NOMO-1 (cell line): Measurements from ENCODE around the gene PROC.
"Not testable (repeated sequence)": the region's sequence is repeated elsewhere in the genome, so short reads cannot be mapped to it uniquely, and the experiment has no call there.

ENCODE experiments used
- DNase-seq, 2 experiments: peaks; one replicate each; lab custom pipeline; 2025; ENCODE audit not compliant: unreplicated experiment in 2 of 2; lab: John Stamatoyannopoulos, UW

The PROC gene

GRCh38 chr2:127392828-127393578 lies 25.2 kb upstream of the PROC start:
- DNase-seq, result no peak

- no peak for DNase-seq
Observed at GRCh38 chr2:127394492-127394891, 23.7 kb upstream of the PROC start.

GRCh38 chr2:127397568-127398238 lies 20.5 kb upstream of the PROC start:
- no peak for DNase-seq

- peak; percentile 29 to 70 for DNase-seq
Observed at GRCh38 chr2:127398239-127398590, 20.0 kb upstream of the PROC start.

- no peak for DNase-seq
Observed at GRCh38 chr2:127400533-127400896, 17.7 kb upstream of the PROC start.

GRCh38 chr2:127400897-127401756 lies 17.1 kb upstream of the PROC start:
- no peak for DNase-seq

- DNase-seq, result no peak
Observed at GRCh38 chr2:127401757-127402695, 16.2 kb upstream of the PROC start.

GRCh38 chr2:127403460-127403859 lies 14.8 kb upstream of the PROC start:
- DNase-seq, result no peak

- peak; percentile 64 to 85 for DNase-seq
Observed at GRCh38 chr2:127404466-127405254, 13.6 kb upstream of the PROC start.

- DNase-seq, result no peak
Observed at GRCh38 chr2:127405255-127405610, 13.0 kb upstream of the PROC start.

GRCh38 chr2:127406454-127406853 lies 11.8 kb upstream of the PROC start:
- DNase-seq, result no peak

- DNase-seq, result no peak
Observed at GRCh38 chr2:127407091-127407490, 11.1 kb upstream of the PROC start.

- DNase-seq, result no peak
Observed at GRCh38 chr2:127407661-127408003, 10.6 kb upstream of the PROC start.

- peak; percentile 81 to 91 for DNase-seq
Observed at GRCh38 chr2:127408004-127408806, 10.0 kb upstream of the PROC start.

GRCh38 chr2:127408807-127409099 lies 9.5 kb upstream of the PROC start:
- DNase-seq, result no peak

GRCh38 chr2:127409716-127410115 lies 8.5 kb upstream of the PROC start:
- DNase-seq, result not testable (repeated sequence)

- peak in 1 of 2 experiments; percentile 17 for DNase-seq
Observed at GRCh38 chr2:127410871-127411652, 7.2 kb upstream of the PROC start.

- DNase-seq, result peak; percentile 90 to 98
Observed at GRCh38 chr2:127411653-127412369, 6.4 kb upstream of the PROC start.
